Adipocyte (in vitro differentiated cells): Measurements from ENCODE around the gene DESI2.

Source experiments
- DNase-seq: peaks from one replicate; pipeline ENCODE4 v3.0.0-alpha.2; 2015; ENCODE audit warnings: low read depth
- H3K27me3 ChIP-seq: replicated peaks from 2 replicates; pipeline ENCODE4 v1.7.0; 2013; ENCODE audit warnings: mild to moderate bottlenecking, low read length, moderate library complexity; ENCODE audit not compliant: control insufficient read depth, insufficient read depth
- H3K36me3 ChIP-seq: 2 replicates; pipeline ENCODE4 v1.7.0; 2013; ENCODE audit warnings: low read length, mild to moderate bottlenecking, moderate library complexity; ENCODE audit not compliant: control insufficient read depth, insufficient read depth, severe bottlenecking
- H3K4me1 ChIP-seq: 2 replicates; pipeline ENCODE4 v1.7.0; 2013; ENCODE audit warnings: mild to moderate bottlenecking, low read length, moderate library complexity; ENCODE audit not compliant: control insufficient read depth, insufficient read depth
- H3K4me3 ChIP-seq: 2 replicates; pipeline ENCODE4 v1.7.0; 2013; ENCODE audit warnings: mild to moderate bottlenecking, low read length, moderate library complexity
- H3K9ac ChIP-seq: 2 replicates; pipeline ENCODE4 v1.7.0; 2013; ENCODE audit warnings: mild to moderate bottlenecking, low read length, moderate library complexity
- H3K9me3 ChIP-seq: 2 replicates; pipeline ENCODE4 v1.7.0; 2013; ENCODE audit warnings: mild to moderate bottlenecking, low read length, moderate library complexity; ENCODE audit not compliant: control insufficient read depth

DESI2 gene

GRCh38 chr1:244639561-244639960, 13.4 kb upstream of the DESI2 start:
- DNase-seq: no peak
- Histone ChIP-seq H3K9me3 (no peaks in the 10 kb centered on the region), H3K4me3 (no peak overlapping the region), H3K4me1 (no peaks in the 10 kb centered on the region), H3K36me3 (no peaks in the 10 kb centered on the region), H3K9ac (no peak overlapping the region), H3K27me3 (no peaks in the 10 kb centered on the region)

GRCh38 chr1:244640917-244641316, 12.0 kb upstream of the DESI2 start:
- H3K9me3 ChIP-seq: no peaks in the 10 kb centered on the region
- no peaks in the 10 kb centered on the region for H3K27me3 ChIP-seq
- H3K4me3 ChIP-seq: no peak overlapping the region
- H3K36me3 ChIP-seq: no peaks in the 10 kb centered on the region
- H3K4me1 ChIP-seq: no peaks in the 10 kb centered on the region
- no peak overlapping the region for H3K9ac ChIP-seq
- DNase-seq: no peak

DNA sequence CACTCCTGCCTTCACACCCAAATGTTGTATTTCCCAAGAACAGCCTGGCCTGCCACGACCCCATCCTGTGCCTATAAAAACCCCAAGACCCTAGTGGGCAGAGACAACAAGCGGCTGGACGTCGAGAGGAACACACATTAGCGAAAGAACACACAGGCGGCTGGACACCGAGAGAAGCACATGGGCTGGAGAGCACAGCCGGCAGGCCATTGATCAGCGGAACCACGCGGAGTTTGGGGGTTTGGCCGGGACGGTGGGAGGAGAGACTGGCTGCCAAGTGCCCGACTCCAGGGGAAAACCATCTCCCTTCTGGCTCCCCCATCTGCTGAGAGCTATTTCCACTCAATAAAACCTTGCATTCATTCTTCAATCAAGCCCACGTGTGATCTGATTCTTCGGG, 10.4 kb upstream of the DESI2 start:
- H3K4me1 ChIP-seq: no peaks in the 10 kb centered on the region
- H3K27me3 ChIP-seq: no peaks in the 10 kb centered on the region
- no peak overlapping the region for H3K9ac ChIP-seq
- H3K36me3 ChIP-seq: no peaks in the 10 kb centered on the region
- H3K9me3 ChIP-seq: no peaks in the 10 kb centered on the region
- no peak overlapping the region for H3K4me3 ChIP-seq
- DNase-seq: no peak

- no peak overlapping the region for H3K9ac ChIP-seq
- H3K36me3 ChIP-seq: no peaks in the 10 kb centered on the region
- H3K4me1 ChIP-seq: no peaks in the 10 kb centered on the region
- no peaks in the 10 kb centered on the region for H3K27me3 ChIP-seq
- no peak for DNase-seq
- no peaks in the 10 kb centered on the region for H3K9me3 ChIP-seq
- no peak overlapping the region for H3K4me3 ChIP-seq
Measured at GRCh38 chr1:244642988-244643387, 9.9 kb upstream of the DESI2 start.

- Histone ChIP-seq H3K36me3 (no peaks in the 10 kb centered on the region), H3K4me3 (no peak overlapping the region)
- no peak for DNase-seq
Measured at GRCh38 chr1:244645414-244645813, 7.5 kb upstream of the DESI2 start.

DNA sequence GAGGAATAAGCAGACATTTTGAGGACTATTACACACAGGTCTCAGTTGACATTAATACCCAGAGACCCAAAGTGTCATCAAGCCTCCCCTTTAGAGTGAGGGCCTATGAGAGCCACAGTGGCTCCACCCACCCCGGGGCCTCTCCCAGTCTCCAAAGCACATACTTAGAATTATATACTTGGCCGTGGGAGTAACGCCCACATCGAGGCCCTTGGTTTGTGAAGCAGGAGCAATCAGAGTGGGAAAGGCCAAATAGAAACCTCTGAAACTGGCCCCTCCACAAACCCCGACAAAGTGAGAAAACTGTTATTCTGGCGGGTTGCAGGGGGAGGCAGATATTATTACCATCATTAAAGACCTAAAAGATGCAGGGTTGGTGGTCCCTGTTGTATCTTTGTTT, 7.0 kb upstream of the DESI2 start:
- H3K36me3 ChIP-seq: no peaks in the 10 kb centered on the region
- no peak for DNase-seq
- H3K4me1 ChIP-seq: no peaks in the 10 kb centered on the region
- H3K9ac ChIP-seq: no peak overlapping the region
- no peak overlapping the region for H3K4me3 ChIP-seq
- no peaks in the 10 kb centered on the region for H3K27me3 ChIP-seq
- no peaks in the 10 kb centered on the region for H3K9me3 ChIP-seq

More at GRCh38 chr1:244645414-244645813, 7.5 kb upstream of the DESI2 start:
- no peak overlapping the region for H3K9ac ChIP-seq
- no peaks in the 10 kb centered on the region for H3K4me1 ChIP-seq
- no peaks in the 10 kb centered on the region for H3K9me3 ChIP-seq
- no peaks in the 10 kb centered on the region for H3K27me3 ChIP-seq

- H3K9me3 ChIP-seq: no peaks in the 10 kb centered on the region
- peaks cover 6% of the 10 kb centered on the region for H3K4me1 ChIP-seq
- no peak overlapping the region for H3K4me3 ChIP-seq
- H3K9ac ChIP-seq: no peak overlapping the region
- DNase-seq: no peak
- H3K27me3 ChIP-seq: no peaks in the 10 kb centered on the region
- H3K36me3 ChIP-seq: no peaks in the 10 kb centered on the region
Measured at GRCh38 chr1:244647819-244648218, 5.1 kb upstream of the DESI2 start.

DNA sequence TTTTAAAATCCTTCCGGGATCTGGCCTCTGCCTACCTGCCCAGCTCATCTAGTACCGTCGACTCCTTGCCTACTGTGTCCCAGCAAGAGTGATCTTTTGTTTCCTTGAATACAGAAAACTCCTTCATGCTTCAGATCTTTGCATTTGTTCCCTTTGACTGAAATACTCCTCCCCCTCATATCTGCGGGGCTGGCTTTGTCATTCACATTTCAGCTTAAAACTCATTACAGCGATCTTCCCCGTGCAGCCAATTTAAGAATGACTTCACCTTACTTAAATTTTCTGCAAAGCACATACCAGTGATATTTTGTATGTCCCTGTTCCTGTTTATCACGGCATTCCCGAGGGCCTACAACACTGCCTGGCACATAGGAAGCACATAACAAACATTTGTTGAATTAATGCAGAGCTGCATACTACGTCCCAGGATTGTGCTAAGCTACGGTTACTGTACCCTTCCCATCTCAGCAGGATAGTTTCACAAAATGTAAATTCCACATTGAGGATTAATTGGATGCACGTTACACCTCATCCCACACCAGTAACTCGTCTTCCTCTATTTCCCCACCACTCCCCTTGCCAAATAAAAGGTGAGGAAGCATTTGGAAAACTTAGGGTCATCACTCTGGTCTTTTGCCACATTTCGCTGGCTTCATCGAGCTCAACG, 837 bp upstream of the DESI2 start:
- H3K9me3 ChIP-seq: no peaks in the 10 kb centered on the region
- H3K36me3 ChIP-seq: peaks cover 1% of the 10 kb centered on the region
- H3K9ac ChIP-seq: peak overlapping the region; percentile 87
- no peaks in the 10 kb centered on the region for H3K27me3 ChIP-seq
- no peak for DNase-seq
- peak overlapping the region; percentile 93 for H3K4me3 ChIP-seq
- H3K4me1 ChIP-seq: peaks cover 24% of the 10 kb centered on the region

DNA sequence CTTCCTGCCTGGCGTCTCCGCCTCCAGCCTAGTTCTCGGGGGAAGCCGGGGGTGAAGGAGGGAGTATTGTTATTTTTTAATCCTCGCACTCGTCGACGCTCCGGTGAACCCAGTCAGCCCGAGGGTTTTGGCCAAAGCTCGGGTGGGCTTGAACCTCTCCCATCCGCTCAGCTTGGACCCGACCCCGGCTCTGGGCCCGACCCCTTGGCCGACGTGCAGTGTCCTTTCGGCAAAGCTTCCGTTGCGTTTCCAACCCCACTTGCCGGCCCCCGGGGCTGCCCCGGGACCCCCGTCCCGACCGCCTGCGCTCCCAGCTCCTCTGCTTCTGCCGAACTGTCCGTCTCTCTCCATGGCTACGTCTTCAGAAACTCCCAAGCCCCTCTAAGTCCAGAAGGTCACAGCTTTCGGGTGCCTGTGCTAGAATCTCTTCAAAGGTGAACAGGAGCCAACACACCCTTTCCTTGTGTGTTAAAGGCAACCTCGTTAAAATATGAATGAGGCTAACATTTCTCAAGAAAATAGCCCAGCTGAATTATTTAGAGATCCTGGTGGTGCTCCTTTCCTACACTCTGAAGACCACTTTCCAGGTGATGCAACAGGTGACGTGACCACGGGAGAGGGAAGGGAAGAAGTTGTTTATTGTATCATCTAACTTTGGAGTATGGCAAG, 647 bp downstream of the DESI2 start:
- Histone ChIP-seq H3K9me3 (no peaks in the 10 kb centered on the region), H3K9ac (peak overlapping the region; percentile 94), H3K27me3 (no peaks in the 10 kb centered on the region), H3K4me1 (peaks cover 24% of the 10 kb centered on the region), H3K4me3 (peak overlapping the region; percentile 97), H3K36me3 (peaks cover 10% of the 10 kb centered on the region)
- DNase-seq: peak; percentile 60

- H3K9me3 ChIP-seq: no peaks in the 10 kb centered on the region
- peak overlapping the region; percentile 94 for H3K9ac ChIP-seq
- peak; percentile 40 for DNase-seq
- no peaks in the 10 kb centered on the region for H3K27me3 ChIP-seq
- peaks cover 10% of the 10 kb centered on the region for H3K36me3 ChIP-seq
- peak overlapping the region; percentile 97 for H3K4me3 ChIP-seq
- peaks cover 25% of the 10 kb centered on the region for H3K4me1 ChIP-seq
Measured at GRCh38 chr1:244654108-244655038, 1.4 kb downstream of the DESI2 start.

- DNase-seq: no peak
- H3K4me1 ChIP-seq: peaks cover 29% of the 10 kb centered on the region
Measured at GRCh38 chr1:244655186-244655585, 2.3 kb downstream of the DESI2 start.

More at GRCh38 chr1:244655186-244655585, 2.3 kb downstream of the DESI2 start:
- Histone ChIP-seq H3K4me3 (peak overlapping the region; percentile 97), H3K36me3 (peaks cover 10% of the 10 kb centered on the region), H3K9me3 (no peaks in the 10 kb centered on the region), H3K27me3 (no peaks in the 10 kb centered on the region), H3K9ac (no peak overlapping the region)
